HepG2 (cell line): ENCODE data around the gene ARL5A. TPM values are rescaled to one million over a fixed set of nuclear protein-coding genes. Genes with fewer than 3 reads are reported as not detected.

Experiments used
- HMGXB3 ChIP-seq: sonication (generic); formaldehyde crosslinking; IDR thresholded peaks from 2 replicates; pipeline ENCODE4 v1.4.0; 2020; ENCODE audit warnings: missing genetic modification reagents, borderline replicate concordance
- MLX ChIP-seq: IDR thresholded peaks from 2 replicates; pipeline ENCODE4 v1.6.1; 2016
- NR2F1 ChIP-seq, 2 experiments: fragments of 450-650 bp in 1 of 2; formaldehyde crosslinking in 1 of 2; IDR thresholded peaks; 2 replicates each; pipeline versions ENCODE4 v1.5.0 to v1.6.1; 2016 to 2020; ENCODE audit warnings: mild to moderate bottlenecking in 1 of 2, missing compliant biosample characterization in 1 of 2, missing genetic modification reagents in 1 of 2, moderate library complexity in 1 of 2
- PAF1 ChIP-seq: IDR thresholded peaks from 2 replicates; pipeline ENCODE4 v1.6.1; 2016; ENCODE audit warnings: missing genetic modification reagents, missing compliant biosample characterization
- RARA ChIP-seq: IDR thresholded peaks from 2 replicates; pipeline ENCODE4 v1.6.1; 2016; ENCODE audit warnings: missing genetic modification reagents, missing compliant biosample characterization
- SRSF9 ChIP-seq: fragments of 200-400 bp; formaldehyde crosslinking; IDR thresholded peaks from 2 replicates; pipeline ENCODE4 v1.6.1; 2018; ENCODE audit warnings: borderline replicate concordance, mild to moderate bottlenecking, low read depth, low read length; ENCODE audit not compliant: insufficient read depth, poor library complexity, severe bottlenecking
- TCF12 ChIP-seq, 2 experiments: fragments of 450-650 bp in 1 of 2; sonication (generic) in 1 of 2; formaldehyde crosslinking in 1 of 2; IDR thresholded peaks; 2 replicates each; pipeline versions ENCODE4 v1.6.1 to v1.8.0; 2017 to 2022; ENCODE audit warnings: antibody characterized with exemption in 1 of 2, mild to moderate bottlenecking in 1 of 2, missing genetic modification reagents in 1 of 2, moderate library complexity in 1 of 2
- ZMYM3 ChIP-seq: sonication (generic); formaldehyde crosslinking; IDR thresholded peaks from 2 replicates; pipeline ENCODE4 v1.5.1; 2020; ENCODE audit warnings: mild to moderate bottlenecking, missing genetic modification reagents
- ZNF143 ChIP-seq: sonication (generic); formaldehyde crosslinking; IDR thresholded peaks from 2 replicates; pipeline ENCODE4 v1.4.0; 2020; ENCODE audit warnings: missing genetic modification reagents
- ZNF619 ChIP-seq: sonication (generic); formaldehyde crosslinking; IDR thresholded peaks from 2 replicates; pipeline ENCODE4 v1.4.0; 2020; ENCODE audit warnings: mild to moderate bottlenecking, missing genetic modification reagents
- ZNF652 ChIP-seq: IDR thresholded peaks from 2 replicates; pipeline ENCODE4 v1.6.1; 2016; ENCODE audit warnings: low read depth, borderline replicate concordance
- polyA plus RNA-seq, 8 experiments: library from polyadenylated mRNA; depleted of rRNA in 3 of 8; stranded (reverse) in 7 of 8; unstranded in 1 of 8; fragments of >200 nt; fragmentation: Illumina TruSeq in 4 of 8; extraction: Trizol in 4 of 8; gene quantifications; 2 replicates each; pipeline versions ENCODE4 v1.2.1 to v1.2.3, GENCODE V29; 2011 to 2016; ENCODE audit warnings: low read depth in 4 of 8, missing spikeins in 1 of 8, mixed read lengths in 1 of 8; ENCODE audit not compliant: insufficient read depth in 1 of 8
- total RNA-seq, 5 experiments: library from RNA; depleted of rRNA; stranded (reverse); fragments of >200 nt; fragmentation: Illumina TruSeq; extraction: Trizol; gene quantifications; 2 replicates each; pipeline ENCODE4 v1.2.3, GENCODE V29; 2016; ENCODE audit warnings: low read depth in 1 of 5
- TF ChIP-seq, protein P1 (sequence below), 2 experiments: fragments of 450-650 bp in 1 of 2; sonication (generic) in 1 of 2; formaldehyde crosslinking in 1 of 2; IDR thresholded peaks; 2 replicates each; pipeline versions ENCODE4 v1.6.1 to v1.8.0; 2016 to 2022; ENCODE audit warnings: antibody characterized with exemption in 1 of 2, mild to moderate bottlenecking in 1 of 2, missing genetic modification reagents in 1 of 2

The ARL5A gene
- total and polyA plus RNA-seq, 2 of the 13 experiments (the other 11 are each of a cell fraction or from before 2014, with no cell fraction given), result 47.5 to 149 TPM

- TF ChIP-seq MLX (CRISPR knock-in tag) (peak; percentile 17; the same call in 1 of the 2 replicates), SRSF9 (no peak), ZNF652 (CRISPR knock-in tag) (peak; percentile 93), RARA (CRISPR knock-in tag) (peak; percentile 70), TCF12 (IDR thresholded peaks at IDR 0.05) (no peak), TCF12 (CRISPR knock-in tag; IDR thresholded peaks at IDR 0.05) (no peak), NR2F1 (CRISPR knock-in tag; IDR thresholded peaks at IDR 0.05) (no peak), HMGXB3 (no peak), ZNF619 (CRISPR knock-in tag) (no peak), PAF1 (no peak), ZNF143 (CRISPR knock-in tag) (no peak), ZMYM3 (CRISPR knock-in tag) (peak; percentile 80)
- TF ChIP-seq, protein P1, sequence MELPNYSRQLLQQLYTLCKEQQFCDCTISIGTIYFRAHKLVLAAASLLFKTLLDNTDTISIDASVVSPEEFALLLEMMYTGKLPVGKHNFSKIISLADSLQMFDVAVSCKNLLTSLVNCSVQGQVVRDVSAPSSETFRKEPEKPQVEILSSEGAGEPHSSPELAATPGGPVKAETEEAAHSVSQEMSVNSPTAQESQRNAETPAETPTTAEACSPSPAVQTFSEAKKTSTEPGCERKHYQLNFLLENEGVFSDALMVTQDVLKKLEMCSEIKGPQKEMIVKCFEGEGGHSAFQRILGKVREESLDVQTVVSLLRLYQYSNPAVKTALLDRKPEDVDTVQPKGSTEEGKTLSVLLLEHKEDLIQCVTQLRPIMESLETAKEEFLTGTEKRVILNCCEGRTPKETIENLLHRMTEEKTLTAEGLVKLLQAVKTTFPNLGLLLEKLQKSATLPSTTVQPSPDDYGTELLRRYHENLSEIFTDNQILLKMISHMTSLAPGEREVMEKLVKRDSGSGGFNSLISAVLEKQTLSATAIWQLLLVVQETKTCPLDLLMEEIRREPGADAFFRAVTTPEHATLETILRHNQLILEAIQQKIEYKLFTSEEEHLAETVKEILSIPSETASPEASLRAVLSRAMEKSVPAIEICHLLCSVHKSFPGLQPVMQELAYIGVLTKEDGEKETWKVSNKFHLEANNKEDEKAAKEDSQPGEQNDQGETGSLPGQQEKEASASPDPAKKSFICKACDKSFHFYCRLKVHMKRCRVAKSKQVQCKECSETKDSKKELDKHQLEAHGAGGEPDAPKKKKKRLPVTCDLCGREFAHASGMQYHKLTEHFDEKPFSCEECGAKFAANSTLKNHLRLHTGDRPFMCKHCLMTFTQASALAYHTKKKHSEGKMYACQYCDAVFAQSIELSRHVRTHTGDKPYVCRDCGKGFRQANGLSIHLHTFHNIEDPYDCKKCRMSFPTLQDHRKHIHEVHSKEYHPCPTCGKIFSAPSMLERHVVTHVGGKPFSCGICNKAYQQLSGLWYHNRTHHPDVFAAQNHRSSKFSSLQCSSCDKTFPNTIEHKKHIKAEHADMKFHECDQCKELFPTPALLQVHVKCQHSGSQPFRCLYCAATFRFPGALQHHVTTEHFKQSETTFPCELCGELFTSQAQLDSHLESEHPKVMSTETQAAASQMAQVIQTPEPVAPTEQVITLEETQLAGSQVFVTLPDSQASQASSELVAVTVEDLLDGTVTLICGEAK (IDR thresholded peaks at IDR 0.05), result no peak
- TF ChIP-seq, protein P1 (CRISPR knock-in tag; IDR thresholded peaks at IDR 0.05), result no peak
Measured at GRCh38 chr2:151842830-151843690, 14.8 kb upstream of the ARL5A start (continued).
